K562 (cell line): Measurements from ENCODE around the gene YBEY. TPM values are rescaled to one million over a fixed set of nuclear protein-coding genes. Genes with fewer than 3 reads are reported as not detected.

Source experiments
- ARID4B ChIP-seq: sonication (generic); formaldehyde crosslinking; IDR thresholded peaks from 2 replicates; pipeline ENCODE4 v1.8.0; 2022; ENCODE audit warnings: mild to moderate bottlenecking, missing genetic modification reagents
- BCOR ChIP-seq: fragments of 450-650 bp; IDR thresholded peaks from 2 replicates; pipeline ENCODE4 v1.6.1; 2016
- BRF2 ChIP-seq: IDR thresholded peaks from 3 replicates; pipeline ENCODE4 v1.6.1; 2011; ENCODE audit warnings: borderline replicate concordance, mild to moderate bottlenecking; ENCODE audit not compliant: insufficient read length, insufficient read depth
- CBX5 ChIP-seq: IDR thresholded peaks from 2 replicates; pipeline ENCODE4 v1.6.1; 2014; ENCODE audit warnings: low read depth, borderline replicate concordance
- FOXA1 ChIP-seq: fragments of 450-650 bp; IDR thresholded peaks from 2 replicates; pipeline ENCODE4 v1.6.1; 2016; ENCODE audit warnings: mild to moderate bottlenecking, borderline replicate concordance
- FOXK2 ChIP-seq, 2 experiments: fragments of 450-650 bp; IDR thresholded peaks in 1 of 2; conservative IDR thresholded peaks in 1 of 2; 2 replicates each; pipeline ENCODE4 v1.6.1; 2016; ENCODE audit warnings: low read depth in 2 of 2, mild to moderate bottlenecking in 1 of 2
- FUS ChIP-seq: fragments of 200-400 bp; formaldehyde crosslinking; optimal IDR thresholded peaks from 2 replicates; pipeline ENCODE3; 2017; ENCODE audit warnings: low read depth, low read length
- HCFC1 ChIP-seq: IDR thresholded peaks from 2 replicates; pipeline ENCODE4 v1.6.1; 2012; ENCODE audit warnings: low read depth, low read length, improper control_type of control experiment
- HDAC1 ChIP-seq, 2 experiments: fragments of 450-650 bp; IDR thresholded peaks; 2 replicates each; pipeline ENCODE4 v1.6.1; 2016 to 2017; ENCODE audit warnings: inconsistent platforms in 1 of 2, mild to moderate bottlenecking in 1 of 2, moderate library complexity in 1 of 2
- HOXB6 ChIP-seq: fragments of 250-450 bp; sonication (Bioruptor Pico); IDR thresholded peaks from 2 replicates; pipeline ENCODE4 v1.5.1; 2022; ENCODE audit warnings: mild to moderate bottlenecking, borderline replicate concordance
- MED1 ChIP-seq: sonication (generic); formaldehyde crosslinking; IDR thresholded peaks from 2 replicates; pipeline ENCODE4 v1.8.1; 2023; ENCODE audit warnings: missing genetic modification reagents, borderline replicate concordance
- NFATC3 ChIP-seq: fragments of 450-650 bp; IDR thresholded peaks from 2 replicates; pipeline ENCODE4 v1.6.1; 2017; ENCODE audit warnings: mild to moderate bottlenecking
- NFYB ChIP-seq: IDR thresholded peaks from 2 replicates; pipeline ENCODE4 v1.6.1; 2011; ENCODE audit warnings: mild to moderate bottlenecking, moderate library complexity; ENCODE audit not compliant: insufficient read length; ENCODE audit errors: extremely low read depth
- PTTG1 ChIP-seq: fragments of 450-650 bp; IDR thresholded peaks from 2 replicates; pipeline ENCODE4 v1.6.1; 2016; ENCODE audit warnings: low read depth, mild to moderate bottlenecking, missing genetic modification characterization, missing compliant biosample characterization
- RBM14 ChIP-seq: fragments of 200-400 bp; formaldehyde crosslinking; IDR thresholded peaks from 2 replicates; pipeline ENCODE4 v1.6.1; 2018; ENCODE audit warnings: low read depth, mild to moderate bottlenecking, low read length, moderate library complexity, borderline replicate concordance; ENCODE audit not compliant: insufficient read depth
- TARDBP ChIP-seq: fragments of 450-650 bp; IDR thresholded peaks from 2 replicates; pipeline ENCODE4 v1.6.1; 2016
- YY1 ChIP-seq, 3 experiments: IDR thresholded peaks; 2 replicates each; pipeline ENCODE4 v1.6.1; 2011; ENCODE audit warnings: low read length in 2 of 3, mild to moderate bottlenecking in 2 of 3, moderate library complexity in 2 of 3, borderline replicate concordance in 1 of 3, control low read depth in 1 of 3, low read depth in 1 of 3; ENCODE audit not compliant: insufficient read depth in 3 of 3, insufficient replicate concordance in 2 of 3, control insufficient read depth in 1 of 3, insufficient read length in 1 of 3; ENCODE audit errors: extremely low read depth in 1 of 3
- ZNF699 ChIP-seq: fragments of 250-450 bp; sonication (Bioruptor Pico); IDR thresholded peaks from 2 replicates; pipeline ENCODE4 v1.8.0; 2021; ENCODE audit warnings: mild to moderate bottlenecking, moderate library complexity; ENCODE audit not compliant: insufficient replicate concordance
- ZNF764 ChIP-seq: fragments of 250-450 bp; sonication (Bioruptor Pico); IDR thresholded peaks from 2 replicates; pipeline ENCODE4 v1.4.0; 2020; ENCODE audit warnings: low read depth, mild to moderate bottlenecking, moderate library complexity
- polyA plus RNA-seq, 8 experiments: library from polyadenylated mRNA; depleted of rRNA in 4 of 8; stranded (reverse) in 5 of 8; unstranded in 3 of 8; fragments of >200 nt; fragmentation: Nextera tagmentation in 2 of 8; fragmentation: Illumina TruSeq in 1 of 8; extraction: Ambion mirVana in 2 of 8; extraction: Trizol in 1 of 8; gene quantifications; 2 replicates each; pipeline versions ENCODE4 v1.2.1 to v1.2.3, GENCODE V29; 2011 to 2014; ENCODE audit warnings: inconsistent platforms in 1 of 8, missing spikeins in 1 of 8
- total RNA-seq, 7 experiments: library from RNA; depleted of rRNA in 6 of 7; stranded (reverse); fragments of >200 nt in 6 of 7; fragmentation: Illumina TruSeq in 2 of 7; extraction: Trizol in 2 of 7; gene quantifications; 2 replicates each; pipeline versions ENCODE4 v1.2.1 to v1.2.3, GENCODE V29; 2011 to 2021; ENCODE audit warnings: low replicate concordance in 1 of 7

YBEY gene
- total and polyA plus RNA-seq, 9 of the 15 experiments (the other 6 are each of a cell fraction or from before 2014, with no cell fraction given), result 6.4 to 28.0 (median 12.4) TPM

GRCh38 chr21:46324390-46325072 is 38.4 kb downstream of the YBEY start (continued):
- TF ChIP-seq ZNF699 (CRISPR knock-in tag) (no peak), YY1 (IDR thresholded peaks at IDR 0.05; ENCODE audit: borderline replicate concordance in 1 of 3, control insufficient read depth in 1 of 3, extremely low read depth in 1 of 3, insufficient read depth in 3 of 3, insufficient read length in 1 of 3, insufficient replicate concordance in 2 of 3, low read depth in 1 of 3, low read length in 2 of 3) (peak; percentile 91 to 98 (median 98)), FOXA1 (no peak), TARDBP (0 out of 2 replicates have a peak, but pooled peaks have one; percentile 17), BCOR (no peak), NFYB (no peak), PTTG1 (no peak), CBX5 (0 out of 2 replicates have a peak, but pooled peaks have one; percentile 12), ZNF764 (CRISPR knock-in tag) (no peak), ARID4B (CRISPR knock-in tag) (peak; percentile 45), RBM14 (0 out of 2 replicates have a peak, but pooled peaks have one; percentile 23), HOXB6 (CRISPR knock-in tag) (no peak), MED1 (no peak), HCFC1 (peak; percentile 33), FOXK2 (conservative IDR thresholded peaks at IDR 0.05 in 1 of 2, IDR thresholded peaks at IDR 0.05 in 1 of 2; ENCODE audit: low read depth in 2 of 2) (no peak), FUS (peak; percentile 76), BRF2 (no peak), HDAC1 (IDR thresholded peaks at IDR 0.05) (peak in 1 of 2 experiments; percentile 62; a peak in 1 of 4 replicates), NFATC3 (no peak)
